ENCODE data around the gene GABPB1.

The GABPB1 gene

GRCh38 chr15:50236433-50236832 lies 118.6 kb downstream of the GABPB1 start:
- no peak for DNase-seq

GRCh38 chr15:50235794-50236193 lies 119.2 kb downstream of the GABPB1 start:
- DNase-seq: no peak

- DNase-seq: no peak
Observed at GRCh38 chr15:50234764-50235163, 120.2 kb downstream of the GABPB1 start.

GRCh38 chr15:50233192-50233736 lies 121.7 kb downstream of the GABPB1 start:
- DNase-seq: no peak

GRCh38 chr15:50232791-50233190 lies 122.2 kb downstream of the GABPB1 start:
- DNase-seq: no peak

GRCh38 chr15:50231761-50232160 lies 123.2 kb downstream of the GABPB1 start:
- no peak for DNase-seq

GRCh38 chr15:50229336-50229735 lies 125.7 kb downstream of the GABPB1 start:
- no peak for DNase-seq

GRCh38 chr15:50228866-50229265 lies 126.1 kb downstream of the GABPB1 start:
- DNase-seq: no peak

GRCh38 chr15:50227076-50227475 lies 127.9 kb downstream of the GABPB1 start:
- no peak for DNase-seq

- DNase-seq: no peak
Observed at GRCh38 chr15:50225938-50226337, 129.1 kb downstream of the GABPB1 start.
